Effector CD4-positive, alpha-beta T cell (primary cell): ENCODE results near the gene ABCB1.

Experiments used
- DNase-seq: peaks from one replicate; pipeline ENCODE4 v3.0.0-alpha.2; 2020
- total RNA-seq: gene quantifications from one replicate; lab custom pipeline; 2026; lab: John Stamatoyannopoulos, UW

ABCB1 gene
- 1.9 reads per million, percentile 2 among the genes with 10 or more reads in this experiment for total RNA-seq

DNA sequence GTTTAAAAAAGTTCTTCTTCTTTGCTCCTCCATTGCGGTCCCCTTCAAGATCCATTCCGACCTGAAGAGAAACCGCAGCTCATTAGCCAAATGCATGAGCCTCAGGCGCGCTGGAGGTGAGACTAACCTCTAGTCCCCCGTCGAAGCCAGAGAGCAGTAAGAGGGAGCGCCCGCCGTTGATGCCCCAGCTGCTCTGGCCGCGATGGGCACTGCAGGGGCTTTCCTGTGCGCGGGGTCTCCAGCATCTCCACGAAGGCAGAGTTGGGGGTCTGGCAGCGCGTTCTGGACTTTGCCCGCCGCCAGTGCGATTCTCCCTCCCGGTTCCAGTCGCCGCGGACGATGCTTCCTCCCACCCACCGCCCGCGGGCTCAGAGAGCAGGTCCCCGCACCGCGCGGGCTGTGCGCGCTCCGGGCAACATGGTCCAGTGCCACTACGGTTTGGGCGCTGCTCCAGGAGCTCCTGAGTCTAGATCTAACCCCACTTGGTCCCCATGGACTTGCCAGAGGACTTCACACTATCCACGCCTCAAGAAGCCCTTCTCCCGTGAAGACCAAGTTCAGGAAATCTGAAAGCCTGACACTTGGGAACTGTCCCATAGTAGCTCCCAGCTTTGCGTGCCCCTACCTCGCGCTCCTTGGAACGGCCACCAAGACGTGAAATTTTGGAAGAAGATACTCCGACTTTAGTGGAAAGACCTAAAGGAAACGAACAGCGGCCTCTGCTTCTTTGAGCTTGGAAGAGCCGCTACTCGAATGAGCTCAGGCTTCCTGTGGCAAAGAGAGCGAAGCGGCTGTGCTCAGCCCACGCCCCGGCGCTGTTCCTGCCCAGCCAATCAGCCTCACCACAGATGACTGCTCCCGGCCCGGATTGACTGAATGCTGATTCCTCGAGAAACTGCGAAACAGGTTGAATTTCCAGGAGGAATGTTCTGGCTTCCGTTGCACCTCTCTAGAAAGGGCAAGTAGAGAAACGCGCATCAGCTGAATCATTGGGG is at the start of gene ABCB1:
ABCB1 (minus strand) TSS at position 755 of the 995 bp plus-strand sequence; CDS start at position 55, 700 bp downstream.
- DNase-seq: peak; percentile 14

DNA sequence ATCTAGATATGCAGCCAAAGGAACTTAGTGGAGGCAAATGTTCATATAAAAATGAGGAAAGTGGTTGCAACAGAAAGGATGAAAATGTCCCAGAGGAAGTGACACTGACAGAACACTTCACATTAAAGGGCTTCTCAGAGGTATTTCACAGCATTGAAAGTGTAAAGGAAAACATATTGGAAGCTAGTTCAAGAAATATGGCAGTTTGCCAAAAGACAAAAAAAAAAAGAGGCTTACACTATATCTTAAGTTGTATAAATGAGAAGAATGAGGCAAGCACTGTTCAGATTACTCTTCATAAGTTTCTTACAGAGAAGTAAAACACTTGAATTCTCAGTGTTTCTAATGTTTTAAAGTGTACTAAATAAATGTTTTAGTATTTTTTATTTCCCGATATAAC is 47.6 kb upstream of the ABCB1 start:
- no peak for DNase-seq

DNA sequence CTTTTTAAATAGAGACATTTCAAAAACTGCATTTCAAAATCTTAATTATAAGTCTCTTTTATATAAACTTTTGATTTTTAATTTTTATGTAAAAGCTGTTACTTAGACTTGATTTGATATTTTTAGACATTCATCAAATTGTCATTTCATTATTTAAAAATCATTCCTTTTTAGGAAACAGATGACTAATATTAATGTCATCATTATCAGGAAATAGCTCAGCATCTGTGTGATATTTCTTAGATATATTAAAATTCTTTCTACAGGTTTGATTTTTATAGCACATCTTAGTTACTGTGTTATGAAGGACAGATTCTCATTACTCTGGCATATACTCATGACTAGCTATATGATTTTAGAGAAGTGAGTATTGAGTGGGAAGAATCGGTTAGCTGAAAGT is 44.8 kb upstream of the ABCB1 start:
- DNase-seq: no peak

DNA sequence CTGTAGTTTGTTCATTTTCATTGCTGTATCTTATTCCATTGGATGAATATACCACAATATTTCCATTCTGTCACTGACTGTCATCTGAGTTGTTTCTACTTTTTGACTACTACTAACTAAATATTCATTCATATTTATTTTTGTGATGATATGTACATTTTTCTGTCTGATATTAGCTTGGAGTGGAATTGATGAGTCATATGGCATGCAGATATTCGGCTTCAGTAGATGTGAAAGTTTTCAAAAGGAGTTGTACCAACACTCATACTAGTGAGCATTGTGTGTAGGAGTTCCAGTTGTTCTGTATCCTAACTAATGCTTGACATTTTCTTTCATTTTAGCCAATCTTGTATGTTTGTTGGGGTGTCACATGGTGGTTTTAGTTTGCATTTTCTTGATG is 35.2 kb upstream of the ABCB1 start:
- DNase-seq: no peak

DNA sequence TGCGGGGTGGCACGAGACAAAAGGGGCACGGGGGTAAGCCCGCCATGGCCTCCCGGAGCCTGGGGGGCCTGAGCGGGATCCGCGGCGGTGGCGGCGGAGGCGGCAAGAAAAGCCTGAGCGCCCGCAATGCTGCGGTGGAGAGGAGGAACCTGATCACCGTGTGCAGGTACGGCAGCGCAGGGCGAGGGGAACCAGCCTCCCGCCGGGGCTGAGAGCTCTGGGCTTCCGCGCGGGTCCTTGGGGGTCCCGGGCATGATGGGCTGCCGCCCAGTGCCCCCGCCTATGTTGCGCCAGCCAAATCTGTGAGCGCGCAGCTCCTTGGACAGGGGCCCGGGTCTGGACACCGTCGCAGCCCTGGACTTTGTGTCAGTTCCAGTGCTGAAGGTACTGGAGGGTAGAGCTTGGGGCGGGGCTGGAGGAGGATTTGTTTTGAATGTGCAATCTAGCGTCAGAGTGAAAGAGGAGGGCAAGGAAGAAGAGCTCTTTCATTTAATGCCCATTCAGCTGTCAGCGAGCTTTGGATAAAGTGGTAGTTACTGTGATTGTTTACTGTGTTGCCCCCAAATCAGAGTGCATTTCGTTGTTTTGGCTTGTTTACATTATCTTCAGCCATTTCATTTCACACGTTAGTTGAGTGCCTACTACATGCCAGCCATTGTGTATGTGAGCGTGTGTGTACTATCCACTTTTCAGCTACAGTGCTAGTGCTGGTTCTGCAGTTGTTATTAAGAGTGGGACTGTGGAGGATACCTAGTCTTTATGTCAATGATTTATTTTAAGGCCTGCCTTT is 28.3 kb upstream of the ABCB1 start:
- DNase-seq: peak; percentile 3

DNA sequence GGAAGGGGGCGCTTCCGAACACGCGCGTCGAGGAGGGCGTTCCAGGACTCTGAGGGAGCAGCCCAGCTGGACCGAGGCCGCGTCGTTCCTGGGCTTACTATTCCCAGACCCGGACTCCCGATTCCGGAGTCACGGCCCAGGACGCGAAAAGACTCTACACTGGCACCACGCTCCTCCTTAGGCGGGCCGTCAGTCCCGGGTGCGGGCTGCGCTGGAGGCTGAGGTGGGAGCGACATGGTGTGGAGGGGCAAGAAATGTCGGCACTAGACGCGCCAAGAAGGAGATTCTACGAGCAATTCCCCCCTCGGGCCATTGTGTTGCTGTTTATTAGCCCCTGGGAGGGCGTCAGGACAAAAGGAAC is 26.9 kb upstream of the ABCB1 start:
- DNase-seq: peak; percentile 2

DNA sequence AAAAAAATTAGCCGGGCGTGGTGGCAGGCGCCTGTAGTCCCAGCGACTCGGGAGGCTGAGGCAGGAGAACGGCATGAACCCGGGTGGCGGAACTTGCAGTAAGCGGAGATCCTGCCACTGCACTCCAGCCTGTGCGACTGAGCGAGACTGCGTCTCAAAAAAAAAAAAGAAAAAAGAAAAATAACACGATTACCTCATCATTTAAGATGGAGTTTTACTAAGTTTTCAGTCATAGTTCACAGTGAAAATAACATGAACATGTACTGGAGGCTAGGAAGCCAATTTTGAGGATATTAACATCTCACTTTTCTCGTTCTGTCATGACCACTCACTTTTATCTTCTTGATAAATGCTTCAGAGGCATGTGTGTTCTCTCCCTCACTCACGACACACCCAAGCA is 24.4 kb upstream of the ABCB1 start:
- DNase-seq: no peak

DNA sequence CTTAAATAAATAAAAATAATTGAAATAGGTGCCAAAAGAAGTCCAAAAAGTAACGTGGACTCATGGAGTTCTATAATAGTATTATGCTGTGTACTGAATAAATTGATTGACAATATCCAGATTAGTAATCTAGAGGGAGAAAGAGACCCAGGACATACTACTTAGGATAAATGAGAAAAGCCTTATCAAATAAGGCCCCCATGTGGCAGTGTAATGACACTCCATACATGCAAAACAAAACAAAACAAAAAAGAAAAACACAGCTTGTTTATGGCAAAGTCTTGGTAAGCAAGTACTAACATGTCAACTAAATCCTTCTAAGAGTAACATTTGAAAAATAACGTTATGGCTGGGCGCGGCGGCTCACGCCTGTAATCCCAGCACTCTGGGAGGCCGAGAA is 23.9 kb upstream of the ABCB1 start:
- DNase-seq: no peak

DNA sequence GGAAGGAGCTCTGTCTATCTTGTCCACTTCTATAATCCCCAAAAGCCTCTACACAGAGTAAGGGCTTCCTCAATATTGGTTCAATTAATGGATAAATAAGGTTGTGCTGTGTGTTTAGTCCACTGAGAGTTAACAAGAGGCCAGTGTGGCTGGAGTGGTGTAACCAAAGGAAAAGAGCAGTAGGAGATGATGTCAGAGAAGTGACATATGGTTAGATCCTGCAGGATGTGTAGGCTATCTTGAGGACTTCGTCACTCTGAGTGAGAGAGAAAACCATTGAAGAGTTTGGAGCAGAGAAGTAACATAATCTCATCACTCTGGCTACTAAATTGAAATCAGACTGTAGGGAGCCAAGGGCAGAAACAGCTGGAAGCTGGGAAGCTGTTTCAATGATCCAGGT is 14.5 kb upstream of the ABCB1 start:
- no peak for DNase-seq

DNA sequence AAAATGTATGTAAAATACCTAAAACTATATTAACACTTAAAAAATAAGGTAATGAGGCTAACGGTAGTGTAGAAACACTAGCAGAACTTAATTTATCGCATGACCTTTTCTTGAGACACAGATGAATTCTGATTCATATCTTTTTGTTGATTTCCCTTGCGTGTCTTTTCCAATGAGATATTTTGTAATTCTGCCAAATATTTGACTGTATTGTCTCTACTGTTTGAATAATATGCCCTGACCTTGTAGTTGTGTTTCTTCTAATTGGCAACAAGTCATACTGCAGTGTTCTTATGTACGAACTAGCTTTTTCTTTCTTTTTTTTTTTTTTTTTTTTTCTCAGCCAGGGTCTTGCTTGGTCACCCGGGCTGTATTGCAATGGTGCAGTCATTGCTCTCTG is 9.2 kb upstream of the ABCB1 start:
- no peak for DNase-seq

DNA sequence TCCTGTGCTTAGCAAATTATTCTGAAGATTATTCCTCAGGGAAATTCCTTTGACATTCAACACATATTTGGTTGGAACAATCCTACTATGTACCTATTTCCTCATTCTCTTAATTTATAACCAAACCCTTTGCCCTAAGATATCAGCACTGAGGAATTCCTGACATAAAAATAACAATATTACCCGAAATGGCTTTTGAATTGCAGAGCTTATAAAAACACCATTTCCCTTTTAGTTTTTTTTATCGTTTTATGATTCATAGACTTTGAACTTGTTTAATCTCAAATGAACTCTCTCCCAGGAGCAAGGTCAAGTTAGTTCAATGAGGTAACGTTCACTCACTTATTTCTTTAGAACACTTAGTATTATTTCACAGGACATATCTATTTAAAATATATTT is 7.7 kb upstream of the ABCB1 start:
- no peak for DNase-seq

DNA sequence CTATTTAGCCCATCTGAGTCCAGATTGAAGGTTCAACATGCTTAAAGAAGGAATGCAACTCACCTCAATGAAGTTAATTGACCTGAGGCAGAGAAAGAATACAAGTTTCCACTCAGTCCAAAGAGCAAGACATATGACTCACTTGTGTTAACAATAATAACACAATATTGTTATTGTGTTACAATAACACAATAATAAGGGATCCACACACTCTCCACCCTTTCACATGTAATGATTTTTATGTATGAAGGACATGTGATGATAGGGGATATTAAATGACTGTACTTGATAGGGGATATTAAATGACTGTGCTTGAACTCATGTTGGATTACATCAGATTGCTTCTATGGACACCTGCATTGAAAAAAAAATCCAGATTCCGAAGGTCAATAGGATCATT is 3.6 kb upstream of the ABCB1 start:
- no peak for DNase-seq

DNA sequence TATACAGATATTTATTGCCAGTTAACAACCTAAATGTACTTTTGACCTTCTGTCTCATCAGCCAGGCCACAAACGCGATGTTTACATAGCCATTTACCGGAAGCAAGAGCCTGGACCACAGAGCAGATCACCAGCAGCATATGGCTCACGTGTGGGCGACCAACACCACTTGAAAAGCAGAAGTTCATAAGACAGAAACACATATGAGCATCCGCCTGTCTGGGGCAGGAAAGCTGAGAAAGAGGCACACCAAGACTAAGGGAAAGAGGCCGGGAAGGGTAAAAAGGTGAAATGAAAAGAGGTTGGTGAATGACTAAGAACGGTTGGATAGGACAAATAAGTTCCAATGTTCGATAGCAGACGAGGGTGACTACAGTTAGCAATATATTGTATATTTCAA is 1.3 kb downstream of the ABCB1 start:
- DNase-seq: no peak

DNA sequence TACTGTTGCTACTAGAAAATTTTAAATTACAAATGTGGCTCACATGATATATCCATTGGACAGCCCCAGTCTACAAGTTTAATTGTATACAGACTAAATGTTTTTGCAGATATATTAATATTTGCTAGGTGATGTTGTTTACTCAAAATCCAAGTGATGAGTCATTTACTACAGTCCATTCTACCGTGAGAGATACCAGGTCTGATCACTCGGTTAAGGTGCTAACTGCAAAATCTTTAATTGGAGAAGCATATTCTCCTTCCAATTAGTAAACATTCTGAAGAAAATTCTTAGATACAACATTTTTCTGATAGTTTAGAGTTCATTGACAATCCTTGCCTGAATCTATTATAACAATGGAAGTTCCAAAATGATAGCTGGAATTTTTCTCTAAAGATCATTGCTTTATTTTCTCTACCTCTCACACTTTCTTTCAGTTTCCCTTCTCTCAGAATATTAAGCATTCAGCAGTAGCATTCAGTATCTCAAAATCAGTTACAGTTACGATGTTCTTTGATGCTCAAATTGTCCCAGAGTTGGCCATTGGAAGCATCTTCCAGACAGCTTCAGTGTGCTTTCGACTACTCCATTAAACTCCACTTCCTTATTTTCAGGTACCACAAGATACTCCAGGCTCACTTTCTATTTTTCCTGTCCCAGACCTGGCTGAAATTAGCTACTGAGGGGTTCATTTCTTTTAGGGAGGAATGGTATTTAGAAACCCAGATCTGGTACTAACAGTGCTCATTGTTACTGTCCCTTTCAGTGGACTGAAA is 2.3 kb downstream of the ABCB1 start:
- no peak for DNase-seq

DNA sequence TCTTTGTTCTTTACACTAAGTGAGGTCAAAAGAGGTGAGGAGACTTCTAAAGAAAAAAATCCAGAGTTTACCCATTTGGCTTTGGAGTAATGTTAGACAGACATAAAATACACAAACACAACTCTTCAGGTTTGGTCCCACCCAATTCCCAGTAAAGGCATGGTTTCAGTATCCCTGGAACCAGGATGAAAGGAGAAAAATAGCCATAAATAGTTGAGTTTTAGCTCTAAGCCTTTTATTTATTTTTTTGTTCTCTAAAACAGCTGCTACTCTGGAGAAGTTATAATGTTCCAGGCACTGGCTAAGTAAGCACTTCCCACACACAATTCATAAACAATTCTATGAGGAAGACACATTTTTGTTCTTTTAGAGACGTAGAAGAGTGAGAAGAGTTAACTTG is 4.0 kb downstream of the ABCB1 start:
- no peak for DNase-seq

DNA sequence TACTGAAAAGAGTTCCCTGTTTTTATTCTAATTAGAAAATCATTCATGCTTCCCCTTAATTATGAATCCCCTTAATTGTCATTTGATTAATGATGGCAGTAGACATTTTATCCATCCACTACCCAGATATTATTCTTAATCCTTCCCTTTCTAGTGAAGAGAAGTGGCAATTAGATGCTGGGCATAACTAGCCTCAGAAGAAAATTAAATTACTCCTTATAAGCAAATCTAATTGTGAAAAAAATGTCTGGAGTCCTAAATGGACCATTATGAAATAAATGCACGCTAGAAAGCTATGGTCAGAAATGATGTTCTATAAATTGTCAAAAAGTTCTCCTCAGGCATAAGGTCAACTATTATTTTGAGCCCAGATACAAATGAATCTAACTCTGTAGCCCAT is 4.5 kb downstream of the ABCB1 start:
- no peak for DNase-seq

DNA sequence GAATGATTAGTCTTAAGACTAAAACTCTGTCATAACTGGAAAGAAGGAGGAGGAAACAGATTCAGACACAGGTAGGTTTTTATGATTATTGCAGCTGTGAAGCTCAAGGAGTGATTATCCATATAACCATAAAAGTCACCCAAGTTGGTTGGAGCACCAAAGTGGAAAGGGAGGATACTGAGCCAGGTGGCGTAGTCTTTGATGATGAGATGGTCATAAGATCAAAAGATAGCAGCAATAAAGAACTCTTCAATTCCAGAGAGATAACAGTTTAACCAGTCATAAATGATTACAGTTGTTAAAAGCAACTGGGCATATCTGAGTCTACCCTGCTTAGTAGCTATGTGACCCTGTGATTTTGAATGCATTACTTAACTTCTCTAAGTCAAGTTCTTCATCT is 8.4 kb downstream of the ABCB1 start:
- DNase-seq: no peak

DNA sequence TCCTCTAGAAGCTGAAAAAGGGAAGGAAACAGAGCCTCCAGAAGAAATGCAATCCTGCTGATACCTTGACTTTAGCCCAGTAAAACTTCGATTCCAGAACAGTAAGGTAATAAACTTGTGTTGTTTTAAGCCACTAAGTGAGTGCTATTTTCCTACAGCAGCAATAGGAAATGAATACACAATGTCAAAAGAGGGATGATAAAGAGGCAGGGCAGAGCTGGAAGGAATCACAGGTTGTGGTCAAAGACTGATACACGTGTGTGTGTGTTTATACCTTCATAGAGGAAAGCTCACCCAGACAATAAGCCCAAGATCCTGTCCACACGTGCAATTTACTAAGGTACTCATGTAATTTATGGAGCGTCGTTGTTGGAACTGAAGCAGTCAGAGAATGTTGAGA is 9.5 kb downstream of the ABCB1 start:
- no peak for DNase-seq

DNA sequence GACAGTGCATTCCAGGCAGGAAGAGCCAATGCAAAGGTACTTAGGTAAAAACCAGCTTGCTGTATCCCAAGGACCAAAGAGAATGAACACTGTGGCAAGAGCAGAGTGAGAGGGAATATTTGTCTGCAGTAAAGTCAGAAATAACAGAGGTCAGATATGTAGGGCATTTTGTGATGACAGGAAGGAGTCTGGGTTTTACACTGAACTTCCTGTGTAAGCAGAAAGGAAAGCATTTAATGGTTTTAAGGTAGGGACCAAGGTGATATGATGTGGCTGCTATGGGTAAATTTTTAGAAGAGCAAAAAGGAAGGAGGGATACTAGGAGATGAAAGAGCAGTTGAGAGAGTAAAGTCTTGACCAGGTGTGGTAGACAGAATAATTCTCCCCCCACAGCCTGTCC is 10.1 kb downstream of the ABCB1 start:
- no peak for DNase-seq

DNA sequence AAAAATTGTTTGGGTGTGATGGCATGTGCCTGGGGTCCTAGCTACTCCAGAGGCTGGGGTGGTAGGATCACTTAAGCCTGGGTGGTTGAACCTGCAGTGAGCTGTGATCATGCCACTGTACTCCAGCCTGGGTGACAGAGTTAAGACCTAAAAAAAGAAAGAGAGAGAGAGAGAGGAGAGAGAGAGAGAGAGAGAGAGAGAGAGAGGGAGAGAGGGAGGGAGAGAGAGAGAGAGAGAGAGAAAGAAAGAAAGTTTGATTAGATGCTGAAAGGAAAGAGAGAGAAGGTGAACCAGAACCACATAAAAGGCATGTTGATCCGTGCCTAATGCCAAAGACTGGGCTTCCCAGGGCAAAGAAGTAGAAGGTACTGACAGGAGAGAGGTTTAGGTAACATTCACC is 11.1 kb downstream of the ABCB1 start:
- no peak for DNase-seq

DNA sequence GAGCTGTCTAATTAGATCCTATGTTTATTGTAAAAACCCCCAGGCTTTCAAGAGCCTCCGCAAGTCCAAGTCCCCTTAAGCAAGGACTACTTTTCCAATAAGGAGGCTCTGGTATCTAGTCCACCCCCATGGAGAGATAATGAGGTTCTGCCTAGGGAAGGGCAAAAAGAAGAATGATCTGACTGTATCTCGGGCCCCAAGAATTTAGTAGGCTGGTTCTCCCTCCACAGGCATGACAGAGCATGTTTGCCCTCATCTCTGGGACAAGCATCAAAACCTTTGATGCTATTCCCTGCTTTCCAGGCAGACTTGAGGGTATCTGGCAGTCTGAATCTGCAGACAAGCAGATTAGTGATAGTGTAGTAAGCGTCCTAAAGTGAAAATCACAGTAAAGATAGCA is 19.0 kb downstream of the ABCB1 start:
- no peak for DNase-seq

DNA sequence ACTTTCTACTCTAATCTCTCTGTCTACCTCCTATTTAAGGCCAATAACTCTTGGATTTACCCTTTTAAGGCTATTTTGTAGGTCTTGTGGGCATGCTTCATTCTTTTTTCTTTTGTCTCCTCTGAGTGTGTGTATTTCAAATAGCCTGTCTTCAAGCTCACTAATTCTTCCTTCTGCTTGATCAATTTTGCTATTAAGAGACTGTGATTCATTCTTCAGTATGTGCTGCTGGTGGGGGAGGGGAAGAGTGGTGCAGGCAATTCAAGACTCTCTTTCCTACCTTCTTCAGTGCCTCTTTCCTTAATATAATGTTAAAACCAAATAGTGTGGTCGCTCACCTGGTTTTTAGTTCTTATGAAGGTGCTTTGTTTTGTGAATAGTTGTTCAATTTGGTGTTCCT is 20.0 kb downstream of the ABCB1 start:
- DNase-seq: no peak

DNA sequence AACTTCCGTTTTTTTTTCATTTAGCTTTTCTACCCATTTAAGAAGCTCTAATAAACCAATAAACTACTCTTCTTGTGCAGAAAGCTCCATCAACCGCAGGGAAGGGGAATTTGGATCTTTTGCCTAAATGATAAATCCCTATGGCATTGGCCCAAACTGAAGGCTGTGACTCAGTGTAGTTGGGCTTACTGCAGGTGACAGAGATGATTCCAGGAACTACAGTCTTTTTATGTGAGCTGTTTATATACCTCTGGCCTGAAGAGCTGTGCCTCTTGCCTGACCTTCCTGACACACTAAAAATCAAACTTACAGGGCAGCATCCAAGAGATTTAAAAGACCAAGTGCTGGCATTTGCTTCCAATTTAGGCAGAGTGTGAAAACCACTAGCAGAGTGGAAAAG is 25.2 kb downstream of the ABCB1 start:
- no peak for DNase-seq
